Keratinocyte (primary cell): Measurements from ENCODE around the gene FAM170B. TPM values are rescaled to one million over a fixed set of nuclear protein-coding genes. Genes with fewer than 3 reads are reported as not detected.

Experiments used
- DNase-seq: peaks from one replicate; pipeline ENCODE4 v3.0.0-alpha.2; 2011; ENCODE audit warnings: low read depth, missing footprints, low spot score
- FAIRE-seq: peaks from 2 replicates; lab custom pipeline; 2011; peaks lifted over from hg19 to GRCh38; lab: Jason Lieb, UNC
- H2AFZ ChIP-seq: 2 replicates; pipeline ENCODE4 v1.6.0; 2012; ENCODE audit warnings: low read length, control low read depth, inconsistent platforms; ENCODE audit not compliant: control insufficient read depth
- H3K27ac ChIP-seq: 2 replicates; pipeline ENCODE4 v1.5.1; 2011; ENCODE audit warnings: low read length; ENCODE audit not compliant: control insufficient read depth, insufficient read depth
- H3K27me3 ChIP-seq: 3 replicates; pipeline ENCODE4 v1.6.0; 2011; ENCODE audit warnings: low read length; ENCODE audit not compliant: control insufficient read depth, insufficient read depth; ENCODE audit errors: extremely low read depth
- H3K36me3 ChIP-seq, 2 experiments: 2 replicates in 1 of 2; 3 replicates in 1 of 2; pipeline ENCODE4 v1.5.1; 2011; ENCODE audit warnings: low read length in 2 of 2, mild to moderate bottlenecking in 1 of 2; ENCODE audit not compliant: control insufficient read depth in 2 of 2, insufficient read depth in 2 of 2; ENCODE audit errors: extremely low read depth in 1 of 2
- H3K4me1 ChIP-seq: 3 replicates; pipeline ENCODE4 v1.5.1; 2011; ENCODE audit warnings: low read length; ENCODE audit not compliant: control insufficient read depth, insufficient read depth; ENCODE audit errors: extremely low read depth
- H3K4me2 ChIP-seq: 3 replicates; pipeline ENCODE4 v1.6.0; 2011; ENCODE audit warnings: low read depth, low read length; ENCODE audit not compliant: control insufficient read depth, insufficient read depth; ENCODE audit errors: extremely low read depth
- H3K4me3 ChIP-seq, 3 experiments: fragments of 200-600 bp in 1 of 3; sonication (generic) in 1 of 3; 2 replicates in 2 of 3; 3 replicates in 1 of 3; pipeline ENCODE4 v1.5.1; 2011 to 2016; ENCODE audit warnings: low read length in 3 of 3, mild to moderate bottlenecking in 3 of 3, control low read depth in 2 of 3, inconsistent platforms in 1 of 3, low read depth in 1 of 3, mixed read lengths in 1 of 3, mixed run types in 1 of 3, moderate library complexity in 1 of 3; ENCODE audit not compliant: control insufficient read depth in 2 of 3, insufficient read depth in 2 of 3; ENCODE audit errors: extremely low read depth in 1 of 3
- H3K79me2 ChIP-seq: 2 replicates; pipeline ENCODE4 v1.6.0; 2012; ENCODE audit warnings: low read length; ENCODE audit not compliant: control insufficient read depth, insufficient read depth
- H3K9ac ChIP-seq: 3 replicates; pipeline ENCODE4 v1.6.0; 2011; ENCODE audit warnings: low read length; ENCODE audit not compliant: control insufficient read depth, insufficient read depth; ENCODE audit errors: extremely low read depth
- H3K9me1 ChIP-seq: 3 replicates; pipeline ENCODE4 v1.6.0; 2011; ENCODE audit warnings: low read length; ENCODE audit not compliant: control insufficient read depth, insufficient read depth; ENCODE audit errors: extremely low read depth
- H3K9me3 ChIP-seq: 2 replicates; pipeline ENCODE4 v1.5.1; 2012; ENCODE audit warnings: low read depth, low read length; ENCODE audit not compliant: control insufficient read depth
- H4K20me1 ChIP-seq: 3 replicates; pipeline ENCODE4 v1.6.0; 2011; ENCODE audit warnings: low read length; ENCODE audit not compliant: control insufficient read depth, insufficient read depth; ENCODE audit errors: extremely low read depth
- EZH2 ChIP-seq: IDR thresholded peaks from one replicate; pipeline ENCODE4 v1.6.1; 2012; ENCODE audit warnings: inconsistent platforms, mild to moderate bottlenecking, low read length, moderate library complexity
- dilution Hi-C: fragments of 300-500 bp; cut with MboI; formaldehyde crosslinking; loops from one replicate; pipeline ENCODE4 v1.7.0; 2020; ENCODE audit warnings: low sequenced_read_pairs; ENCODE audit not compliant: extremely low pct_ligation_motif_present
- polyA plus RNA-seq, 5 experiments: library from polyadenylated mRNA; depleted of rRNA in 3 of 5; stranded (reverse) in 3 of 5; stranded (forward) in 1 of 5; unstranded in 1 of 5; fragments of >200 nt; gene quantifications; 1 replicate in 1 of 5; 2 replicates in 3 of 5; 3 replicates in 1 of 5; pipeline versions ENCODE4 v1.2.1 to v1.2.3, GENCODE V29; 2011 to 2012; ENCODE audit warnings: missing spikeins in 2 of 5, low read depth in 1 of 5, low replicate concordance in 1 of 5
- TF ChIP-seq, protein P1 (sequence below), 3 experiments: IDR thresholded peaks in 1 of 3; conservative IDR thresholded peaks in 1 of 3; optimal IDR thresholded peaks in 1 of 3; 2 replicates in 2 of 3; 3 replicates in 1 of 3; pipeline versions ENCODE3 to v1.5.1; 2011; ENCODE audit warnings: low read length in 3 of 3, mild to moderate bottlenecking in 3 of 3, moderate library complexity in 2 of 3, control low read depth in 1 of 3, inconsistent platforms in 1 of 3; ENCODE audit not compliant: insufficient read depth in 2 of 3; ENCODE audit errors: extremely low read depth in 1 of 3

The FAM170B gene
- polyA plus RNA-seq, 1 donor (not counting 4 experiments of a cell fraction or from before 2014, with no cell fraction given), result not detected

GRCh38 chr10:49136525-49136924, 2.7 kb upstream of the FAM170B start:
- H3K9ac ChIP-seq, result no peak overlapping the region
- no peaks in the 10 kb centered on the region for H3K4me1 ChIP-seq
- no peaks in the 10 kb centered on the region for H3K79me2 ChIP-seq
- H3K27ac ChIP-seq, result no peak overlapping the region
- H3K36me3 ChIP-seq, result no peaks in the 10 kb centered on the region
- no peaks in the 10 kb centered on the region for H3K27me3 ChIP-seq
- H4K20me1 ChIP-seq, result no peaks in the 10 kb centered on the region
- no peak for TF ChIP-seq EZH2
- TF ChIP-seq, protein P1, sequence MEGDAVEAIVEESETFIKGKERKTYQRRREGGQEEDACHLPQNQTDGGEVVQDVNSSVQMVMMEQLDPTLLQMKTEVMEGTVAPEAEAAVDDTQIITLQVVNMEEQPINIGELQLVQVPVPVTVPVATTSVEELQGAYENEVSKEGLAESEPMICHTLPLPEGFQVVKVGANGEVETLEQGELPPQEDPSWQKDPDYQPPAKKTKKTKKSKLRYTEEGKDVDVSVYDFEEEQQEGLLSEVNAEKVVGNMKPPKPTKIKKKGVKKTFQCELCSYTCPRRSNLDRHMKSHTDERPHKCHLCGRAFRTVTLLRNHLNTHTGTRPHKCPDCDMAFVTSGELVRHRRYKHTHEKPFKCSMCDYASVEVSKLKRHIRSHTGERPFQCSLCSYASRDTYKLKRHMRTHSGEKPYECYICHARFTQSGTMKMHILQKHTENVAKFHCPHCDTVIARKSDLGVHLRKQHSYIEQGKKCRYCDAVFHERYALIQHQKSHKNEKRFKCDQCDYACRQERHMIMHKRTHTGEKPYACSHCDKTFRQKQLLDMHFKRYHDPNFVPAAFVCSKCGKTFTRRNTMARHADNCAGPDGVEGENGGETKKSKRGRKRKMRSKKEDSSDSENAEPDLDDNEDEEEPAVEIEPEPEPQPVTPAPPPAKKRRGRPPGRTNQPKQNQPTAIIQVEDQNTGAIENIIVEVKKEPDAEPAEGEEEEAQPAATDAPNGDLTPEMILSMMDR (optimal IDR thresholded peaks at IDR 0.05 in 1 of 3, IDR thresholded peaks at IDR 0.05 in 1 of 3, conservative IDR thresholded peaks at IDR 0.05 in 1 of 3; ENCODE audit: extremely low read depth in 1 of 3, insufficient read depth in 2 of 3, low read length in 3 of 3), result no peak
- H3K4me3 ChIP-seq, result no peak overlapping the region
- no peak overlapping the region for H3K4me2 ChIP-seq
- DNase-seq (no peak), FAIRE-seq (no peak)
- dilution Hi-C loops, result no loop called here
- no peak overlapping the region for H2AFZ ChIP-seq
- H3K9me1 ChIP-seq, result no peaks in the 10 kb centered on the region
- no peaks in the 10 kb centered on the region for H3K9me3 ChIP-seq

- dilution Hi-C loops, result no loop called here
- no peaks in the 10 kb centered on the region for H3K79me2 ChIP-seq
- DNase-seq (no peak), FAIRE-seq (no peak)
- no peaks in the 10 kb centered on the region for H3K9me1 ChIP-seq
- no peak overlapping the region for H3K4me3 ChIP-seq
- H3K9ac ChIP-seq, result no peak overlapping the region
- no peak for TF ChIP-seq EZH2
- TF ChIP-seq, protein P1 (optimal IDR thresholded peaks at IDR 0.05 in 1 of 3, IDR thresholded peaks at IDR 0.05 in 1 of 3, conservative IDR thresholded peaks at IDR 0.05 in 1 of 3; ENCODE audit: extremely low read depth in 1 of 3, insufficient read depth in 2 of 3, low read length in 3 of 3), result no peak
- H3K36me3 ChIP-seq, result no peaks in the 10 kb centered on the region
- H3K27me3 ChIP-seq, result no peaks in the 10 kb centered on the region
- no peak overlapping the region for H2AFZ ChIP-seq
- H3K27ac ChIP-seq, result no peak overlapping the region
- H3K4me1 ChIP-seq, result no peaks in the 10 kb centered on the region
- no peak overlapping the region for H3K4me2 ChIP-seq
- H3K9me3 ChIP-seq, result no peaks in the 10 kb centered on the region
- H4K20me1 ChIP-seq, result no peaks in the 10 kb centered on the region
Measured at GRCh38 chr10:49135575-49136313, 1.9 kb upstream of the FAM170B start.
